Caco-2 (cell line): ENCODE data around the gene COL1A2. TPM values are rescaled to one million over a fixed set of nuclear protein-coding genes. Genes with fewer than 3 reads are reported as not detected.

ENCODE experiments used
- BruUV-seq: library from RNA; stranded (reverse); fragments of 400-500 nt; replicated peaks from 2 replicates; lab custom pipeline; 2021; lab: Mats Ljungman, UMichigan
- CTCF ChIA-PET: fragments of 300-600 bp; sonication (Branson Sonifier 250); formaldehyde crosslinking; loops from one replicate; lab custom pipeline; 2022; ENCODE audit warnings: antibody characterized with exemption; lab: Charles Lee
- POLR2A ChIA-PET: fragments of 300-600 bp; sonication (Branson Sonifier 250); formaldehyde crosslinking; loops from one replicate; lab custom pipeline; 2022; ENCODE audit warnings: antibody characterized with exemption; lab: Charles Lee
- DNase-seq, 2 experiments: peaks; one replicate each; pipeline versions ENCODE4 v3.0.0 to v3.0.0-alpha.2; 2020 to 2022
- H3K27me3 ChIP-seq: replicated peaks from 2 replicates; pipeline ENCODE4 v1.6.0; 2011; ENCODE audit warnings: low read length; ENCODE audit not compliant: control insufficient read depth, insufficient read depth
- H3K36me3 ChIP-seq: 2 replicates; pipeline ENCODE4 v1.5.1; 2011; ENCODE audit warnings: low read length; ENCODE audit not compliant: control insufficient read depth, insufficient read depth
- H3K4me1 ChIP-seq: fragments of 250-450 bp; sonication (Bioruptor Pico); 2 replicates; pipeline ENCODE4 v1.5.1; 2020; ENCODE audit warnings: mild to moderate bottlenecking
- H3K4me3 ChIP-seq: 2 replicates; pipeline ENCODE4 v1.5.1; 2011; ENCODE audit warnings: low read depth, mild to moderate bottlenecking, control low read depth, low read length
- H3K9me3 ChIP-seq: fragments of 250-450 bp; sonication (Bioruptor Pico); 2 replicates; pipeline ENCODE4 v1.5.1; 2020; ENCODE audit warnings: mild to moderate bottlenecking, moderate library complexity
- H3K27ac Mint-ChIP-seq: one replicate; pipeline ENCODE4 v1.8.0; 2022; ENCODE audit warnings: mixed read lengths; ENCODE audit not compliant: unreplicated experiment
- H3K27me3 Mint-ChIP-seq: one replicate; pipeline ENCODE4 v1.8.0; 2022; ENCODE audit warnings: mixed read lengths; ENCODE audit not compliant: insufficient read depth, unreplicated experiment
- H3K36me3 Mint-ChIP-seq: one replicate; pipeline ENCODE4 v1.8.0; 2022; ENCODE audit warnings: mild to moderate bottlenecking, mixed read lengths; ENCODE audit not compliant: insufficient read depth, unreplicated experiment
- H3K4me1 Mint-ChIP-seq: one replicate; pipeline ENCODE4 v1.8.0; 2022; ENCODE audit warnings: low read depth, mixed read lengths; ENCODE audit not compliant: unreplicated experiment
- H3K4me3 Mint-ChIP-seq: one replicate; pipeline ENCODE4 v1.8.0; 2022; ENCODE audit warnings: mild to moderate bottlenecking, moderate library complexity, mixed read lengths; ENCODE audit not compliant: unreplicated experiment
- H3K9me3 Mint-ChIP-seq: one replicate; pipeline ENCODE4 v1.8.0; 2022; ENCODE audit warnings: mixed read lengths; ENCODE audit not compliant: unreplicated experiment
- CTCF ChIP-seq, 2 experiments: fragments of 200-600 bp in 1 of 2; IDR thresholded peaks; 1 replicate in 1 of 2; 2 replicates in 1 of 2; pipeline versions ENCODE4 v1.5.1 to v1.8.0; 2011 to 2022; ENCODE audit warnings: antibody characterized with exemption in 1 of 2, control low read depth in 1 of 2, inconsistent platforms in 1 of 2, low read depth in 1 of 2, low read length in 1 of 2, mild to moderate bottlenecking in 1 of 2, moderate library complexity in 1 of 2; ENCODE audit not compliant: insufficient read depth in 1 of 2, severe bottlenecking in 1 of 2, unreplicated experiment in 1 of 2
- intact Hi-C: fragments of 100-400 bp; cut with micrococcal nuclease; formaldehyde crosslinking; loops from one replicate; pipeline ENCODE4 v1.10.0; 2022; ENCODE audit not compliant: unreplicated experiment
- total RNA-seq: library from RNA; stranded (reverse); gene quantifications from 2 replicates; pipeline ENCODE4 v1.2.3, GENCODE V29; 2022

The COL1A2 gene
- total RNA-seq, 1 experiment from 2014 or later = 2.6 TPM

GRCh38 chr7:94368371-94368791 lies 26.3 kb upstream of the COL1A2 start:
- no peaks in the 10 kb centered on the region for H3K9me3 Mint-ChIP-seq
- Histone ChIP-seq H3K27me3 (no peaks in the 10 kb centered on the region), H3K4me3 (no peak overlapping the region), H3K9me3 (no peaks in the 10 kb centered on the region), H3K36me3 (no peaks in the 10 kb centered on the region), H3K4me1 (no peaks in the 10 kb centered on the region; the same call in 1 of the 2 replicates)
- intact Hi-C loops = no loop called here
- TF ChIP-seq CTCF (IDR thresholded peaks at IDR 0.05; ENCODE audit: insufficient read depth in 1 of 2, low read depth in 1 of 2, low read length in 1 of 2, severe bottlenecking in 1 of 2, unreplicated experiment in 1 of 2) = no peak
- no peak for DNase-seq
- no peak overlapping the region for H3K27ac Mint-ChIP-seq
- ChIA-PET POLR2A (no interaction called here), CTCF (no interaction called here)
- no peaks in the 10 kb centered on the region for H3K36me3 Mint-ChIP-seq
- no peak overlapping the region for H3K4me3 Mint-ChIP-seq
- H3K4me1 Mint-ChIP-seq = no peaks in the 10 kb centered on the region
- BruUV-seq = no TSS peak
- H3K27me3 Mint-ChIP-seq = peaks cover 15% of the 10 kb centered on the region

- no TSS peak for BruUV-seq
- no peak overlapping the region for H3K4me3 Mint-ChIP-seq
- intact Hi-C loops = no loop called here
Observed at GRCh38 chr7:94374231-94374630, 20.5 kb upstream of the COL1A2 start.

GRCh38 chr7:94374721-94375566 lies 19.8 kb upstream of the COL1A2 start:
- ChIA-PET CTCF (no interaction called here), POLR2A (no interaction called here)
- Histone ChIP-seq H3K36me3 (no peaks in the 10 kb centered on the region), H3K4me3 (no peak overlapping the region), H3K4me1 (no peaks in the 10 kb centered on the region), H3K9me3 (no peaks in the 10 kb centered on the region), H3K27me3 (no peaks in the 10 kb centered on the region)
- intact Hi-C loops = no loop called here
- TF ChIP-seq CTCF (IDR thresholded peaks at IDR 0.05; ENCODE audit: insufficient read depth in 1 of 2, low read depth in 1 of 2, low read length in 1 of 2, severe bottlenecking in 1 of 2, unreplicated experiment in 1 of 2) = no peak
- no peaks in the 10 kb centered on the region for H3K4me1 Mint-ChIP-seq
- no peak overlapping the region for H3K4me3 Mint-ChIP-seq
- BruUV-seq = no TSS peak
- H3K36me3 Mint-ChIP-seq = no peaks in the 10 kb centered on the region
- peaks cover 11% of the 10 kb centered on the region for H3K27me3 Mint-ChIP-seq
- H3K9me3 Mint-ChIP-seq = no peaks in the 10 kb centered on the region
- DNase-seq = no peak
- H3K27ac Mint-ChIP-seq = no peak overlapping the region

More at GRCh38 chr7:94374231-94374630, 20.5 kb upstream of the COL1A2 start:
- Mint-ChIP-seq H3K4me1 (no peaks in the 10 kb centered on the region), H3K27me3 (peaks cover 11% of the 10 kb centered on the region), H3K9me3 (no peaks in the 10 kb centered on the region), H3K36me3 (no peaks in the 10 kb centered on the region), H3K27ac (no peak overlapping the region)
- H3K4me1 ChIP-seq = no peaks in the 10 kb centered on the region
- DNase-seq = no peak
- H3K4me3 ChIP-seq = no peak overlapping the region
- ChIA-PET CTCF (no interaction called here), POLR2A (no interaction called here)
- no peaks in the 10 kb centered on the region for H3K36me3 ChIP-seq
- H3K27me3 ChIP-seq = no peaks in the 10 kb centered on the region
- no peaks in the 10 kb centered on the region for H3K9me3 ChIP-seq
- TF ChIP-seq CTCF (IDR thresholded peaks at IDR 0.05; ENCODE audit: insufficient read depth in 1 of 2, low read depth in 1 of 2, low read length in 1 of 2, severe bottlenecking in 1 of 2, unreplicated experiment in 1 of 2) = no peak
